CD14-positive monocyte (primary cell): ENCODE measurements around the gene ECPAS. TPM values are rescaled to one million over a fixed set of nuclear protein-coding genes. Genes with fewer than 3 reads are reported as not detected.

Experiments used
- DNase-seq, 3 donors: peaks; one replicate each; pipeline ENCODE4 v3.0.0-alpha.2; 2011 to 2022
- H2AFZ ChIP-seq: 2 replicates; pipeline ENCODE4 v1.6.0; 2012; ENCODE audit warnings: mild to moderate bottlenecking, low read depth, low read length, inconsistent platforms; ENCODE audit not compliant: insufficient read depth, poor library complexity, severe bottlenecking
- H3K27ac ChIP-seq, 2 donors: 1 replicate in 1 of 2; 2 replicates in 1 of 2; pipeline ENCODE4 v1.5.1; 2012 to 2013; ENCODE audit warnings: low read length in 2 of 2, control low read depth in 1 of 2, inconsistent platforms in 1 of 2, low read depth in 1 of 2, mild to moderate bottlenecking in 1 of 2
- H3K27me3 ChIP-seq, 2 donors: one replicate each; pipeline versions ENCODE4 v1.6.0 to v1.6.1; 2011 to 2013; ENCODE audit warnings: low read length in 2 of 2; ENCODE audit not compliant: control insufficient read depth in 2 of 2, insufficient read depth in 2 of 2
- H3K36me3 ChIP-seq, 2 donors: replicated peaks in 1 of 2; 1 replicate in 1 of 2; 2 replicates in 1 of 2; pipeline versions ENCODE4 v1.5.1 to v1.6.1; 2012 to 2013; ENCODE audit warnings: low read length in 2 of 2, control low read depth in 1 of 2, inconsistent platforms in 1 of 2, mild to moderate bottlenecking in 1 of 2; ENCODE audit not compliant: insufficient read depth in 2 of 2, control insufficient read depth in 1 of 2
- H3K4me1 ChIP-seq, 2 donors: 1 replicate in 1 of 2; 2 replicates in 1 of 2; pipeline versions ENCODE4 v1.5.1 to v1.6.1; 2012 to 2013; ENCODE audit warnings: low read length in 2 of 2, control low read depth in 1 of 2, inconsistent platforms in 1 of 2, mild to moderate bottlenecking in 1 of 2, moderate library complexity in 1 of 2; ENCODE audit not compliant: insufficient read depth in 2 of 2, control insufficient read depth in 1 of 2
- H3K4me2 ChIP-seq: replicated peaks from 2 replicates; pipeline ENCODE3; 2012; ENCODE audit warnings: low read length, moderate library complexity, mild to moderate bottlenecking; ENCODE audit not compliant: poor library complexity, severe bottlenecking; ENCODE audit errors: extremely low read depth
- H3K4me3 ChIP-seq, 3 experiments: fragments of 200-600 bp in 1 of 3; sonication (generic) in 1 of 3; replicated peaks in 1 of 3; 1 replicate in 2 of 3; 2 replicates in 1 of 3; pipeline ENCODE4 v1.5.1; 2011 to 2013; ENCODE audit warnings: low read length in 3 of 3, mild to moderate bottlenecking in 3 of 3, control low read depth in 2 of 3, low read depth in 2 of 3, inconsistent platforms in 1 of 3, moderate library complexity in 1 of 3
- H3K79me2 ChIP-seq: 2 replicates; pipeline ENCODE4 v1.6.0; 2012; ENCODE audit warnings: mild to moderate bottlenecking, control low read depth, inconsistent platforms, low read length, moderate library complexity; ENCODE audit not compliant: insufficient read depth
- H3K9ac ChIP-seq: 2 replicates; pipeline ENCODE4 v1.6.0; 2017; ENCODE audit warnings: low read length, mild to moderate bottlenecking; ENCODE audit not compliant: insufficient read depth, poor library complexity, severe bottlenecking
- H3K9me3 ChIP-seq, 2 donors: replicated peaks in 1 of 2; 1 replicate in 1 of 2; 2 replicates in 1 of 2; pipeline versions ENCODE4 v1.5.1 to v1.6.1; 2012 to 2013; ENCODE audit warnings: low read length in 2 of 2, control low read depth in 1 of 2; ENCODE audit not compliant: control insufficient read depth in 1 of 2, insufficient read depth in 1 of 2
- H4K20me1 ChIP-seq: 2 replicates; pipeline ENCODE4 v1.6.0; 2012; ENCODE audit warnings: mild to moderate bottlenecking, low read length, control low read depth, moderate library complexity; ENCODE audit not compliant: insufficient read depth
- H3K27ac Mint-ChIP-seq, 7 donors: one replicate each; pipeline ENCODE4 v1.8.0; 2020; ENCODE audit warnings: mild to moderate bottlenecking in 7 of 7, mixed read lengths in 7 of 7, moderate library complexity in 6 of 7, inconsistent platforms in 2 of 7
- H3K27me3 Mint-ChIP-seq, 3 donors: one replicate each; pipeline ENCODE4 v1.8.0; 2021 to 2022; ENCODE audit warnings: low read depth in 3 of 3, mild to moderate bottlenecking in 3 of 3, mixed read lengths in 3 of 3, moderate library complexity in 3 of 3, inconsistent platforms in 1 of 3
- H3K36me3 Mint-ChIP-seq, 2 donors: one replicate each; pipeline ENCODE4 v1.8.0; 2020; ENCODE audit warnings: mixed read lengths in 2 of 2, inconsistent platforms in 1 of 2, mild to moderate bottlenecking in 1 of 2
- H3K4me1 Mint-ChIP-seq: one replicate; pipeline ENCODE4 v1.8.0; 2020; ENCODE audit warnings: mild to moderate bottlenecking, mixed read lengths
- H3K4me3 Mint-ChIP-seq, 2 donors: one replicate each; pipeline ENCODE4 v1.8.0; 2020; ENCODE audit warnings: mild to moderate bottlenecking in 2 of 2, mixed read lengths in 2 of 2, moderate library complexity in 1 of 2
- H3K9me3 Mint-ChIP-seq, 7 donors: one replicate each; pipeline ENCODE4 v1.8.0; 2020 to 2022; ENCODE audit warnings: mixed read lengths in 7 of 7, mild to moderate bottlenecking in 6 of 7, moderate library complexity in 6 of 7, inconsistent platforms in 2 of 7
- CTCF ChIP-seq: fragments of 200-600 bp; IDR thresholded peaks from one replicate; pipeline ENCODE4 v1.8.0; 2022; ENCODE audit warnings: antibody characterized with exemption, mild to moderate bottlenecking
- WGBS: methylation state at CpG from one replicate; pipeline ENCODE4 v1.1.5; 2013; ENCODE audit warnings: missing lambda C conversion rate; ENCODE audit not compliant: insufficient coverage; 5-methylcytosine and 5-hydroxymethylcytosine counted together
- intact Hi-C, 2 donors: fragments of 100-400 bp; cut with micrococcal nuclease; formaldehyde crosslinking; loops; one replicate each; pipeline versions ENCODE4 v1.15.0 to v1.15.1; 2023
- polyA plus RNA-seq, 3 donors: library from polyadenylated mRNA; depleted of rRNA in 1 of 3; unstranded in 2 of 3; stranded (reverse) in 1 of 3; fragments of 300-500 nt in 2 of 3; fragments of >200 nt in 1 of 3; fragmentation: Illumina TruSeq in 2 of 3; gene quantifications; 1 replicate in 2 of 3; 2 replicates in 1 of 3; pipeline ENCODE4 v1.2.3, GENCODE V29; 2012 to 2021
- small RNA-seq: library from RNA; depleted of rRNA; stranded (forward); fragments of <200 nt; gene quantifications from one replicate; pipeline ENCODE3, GENCODE V24; 2012; ENCODE audit warnings: low read depth; ENCODE audit not compliant: insufficient read length

ECPAS gene
- polyA plus RNA-seq, 3 donors, result 7.4 to 27.6 (median 15.9) TPM

- Histone ChIP-seq H3K79me2 (no peaks in the 10 kb centered on the region), H3K36me3 (no peaks in the 10 kb centered on the region), H3K4me3 (no peak overlapping the region), H3K9ac (no peak overlapping the region), H3K27ac (no peak overlapping the region), H3K4me2 (no peak overlapping the region), H4K20me1 (no peaks in the 10 kb centered on the region), H3K27me3 (no peaks in the 10 kb centered on the region), H3K4me1 (no peaks in the 10 kb centered on the region), H2AFZ (no peak overlapping the region), H3K9me3 (no peaks in the 10 kb centered on the region)
- peaks cover 2 to 12% (median 7%) of the 10 kb centered on the region in 7 donors for H3K9me3 Mint-ChIP-seq
- H3K4me3 Mint-ChIP-seq, result no peak overlapping the region
- no peak for DNase-seq
- H3K27me3 Mint-ChIP-seq, result peaks cover 0 to 3% (median 2%) of the 10 kb centered on the region in 3 donors
- intact Hi-C loops, result no loop called here
- H3K4me1 Mint-ChIP-seq, result no peaks in the 10 kb centered on the region
- no peak overlapping the region for H3K27ac Mint-ChIP-seq
- H3K36me3 Mint-ChIP-seq, result no peaks in the 10 kb centered on the region
- no peak for TF ChIP-seq CTCF
- WGBS, result 100% methylated on average over 2 of the region's 3 CpGs
Observed at GRCh38 chr9:111316796-111317195, 167.4 kb downstream of the ECPAS start.

Small RNA genes within 50 kb of the gene (small RNA-seq; reads per million reads assigned to genes)
- gene RNA5SP294, result not detected

Other genes with a start within 250 kb of the ECPAS start
- gene OR2K2, start 154.2 kb downstream of the ECPAS start, polyA plus RNA-seq, result not detected
- gene ZNF483, start 40.8 kb upstream of the ECPAS start, polyA plus RNA-seq, result not detected
- gene PTGR1, start 115.3 kb upstream of the ECPAS start, polyA plus RNA-seq, result 1 to 10 TPM in 1 of 3 donors, under 1 TPM in 2; 0.41 to 1.1 (median 0.68) TPM
- gene DNAJC25, start 147.0 kb upstream of the ECPAS start, polyA plus RNA-seq, result 1 to 10 TPM; 1.1 to 6.0 (median 1.6) TPM
- 10 to 100 TPM; 42.9 to 84.1 (median 67.9) TPM for gene GNG10, start 177.2 kb upstream of the ECPAS start, polyA plus RNA-seq